NCI-H748 treated with DMSO at 0.1 percent for 48 hours (cell line): ENCODE data around the gene CALML3.

ENCODE experiments used
- DNase-seq: peaks from one replicate; lab custom pipeline; 2025; lab: John Stamatoyannopoulos, UW

The CALML3 gene

GRCh38 chr10:5491477-5491876 lies 33.3 kb upstream of the CALML3 start:
- DNase-seq, result no peak

- DNase-seq, result no peak
Measured at GRCh38 chr10:5492322-5492855, 32.4 kb upstream of the CALML3 start.

GRCh38 chr10:5492929-5493576 lies 31.7 kb upstream of the CALML3 start:
- no peak for DNase-seq

- no peak for DNase-seq
Measured at GRCh38 chr10:5493691-5494090, 31.1 kb upstream of the CALML3 start.

GRCh38 chr10:5494611-5495010 lies 30.1 kb upstream of the CALML3 start:
- no peak for DNase-seq

GRCh38 chr10:5496261-5497250 lies 28.2 kb upstream of the CALML3 start:
- DNase-seq, result no peak

- no peak for DNase-seq
Measured at GRCh38 chr10:5497289-5497688, 27.5 kb upstream of the CALML3 start.

GRCh38 chr10:5497948-5498730 lies 26.6 kb upstream of the CALML3 start:
- DNase-seq, result no peak

- no peak for DNase-seq
Measured at GRCh38 chr10:5498791-5499492, 25.8 kb upstream of the CALML3 start.

- DNase-seq, result no peak
Measured at GRCh38 chr10:5499493-5500140, 25.1 kb upstream of the CALML3 start, which contains the start of gene CALML5. CALML5 (minus strand) TSS chr10:5499570; CDS start chr10:5499438, 132 bp downstream.

- no peak for DNase-seq
Measured at GRCh38 chr10:5500162-5500670, 24.5 kb upstream of the CALML3 start.

GRCh38 chr10:5500910-5501309 lies 23.9 kb upstream of the CALML3 start:
- no peak for DNase-seq

- no peak for DNase-seq
Measured at GRCh38 chr10:5502061-5502521, 22.7 kb upstream of the CALML3 start.

- no peak for DNase-seq
Measured at GRCh38 chr10:5502571-5503476, 21.9 kb upstream of the CALML3 start.

- DNase-seq, result no peak
Measured at GRCh38 chr10:5503477-5503835, 21.3 kb upstream of the CALML3 start.

GRCh38 chr10:5504146-5505072 lies 20.4 kb upstream of the CALML3 start:
- DNase-seq, result no peak

- no peak for DNase-seq
Measured at GRCh38 chr10:5506246-5506645, 18.5 kb upstream of the CALML3 start.
